GM18526 (cell line): ENCODE data around the gene FGFR1OP2.
A peak's percentile ranks its signal among the peaks of the same experiment; 100 is the strongest.

Source experiments
- POLR2A ChIP-seq: IDR thresholded peaks from 3 replicates; pipeline ENCODE4 v1.6.1; 2011; ENCODE audit not compliant: insufficient read length; ENCODE audit errors: extremely low read depth

FGFR1OP2 gene

GRCh38 chr12:26937863-26938700 lies at the start of gene FGFR1OP2, which contains the start of gene INTS13:
Gene FGFR1OP2 (plus strand): TSS chr12:26938470. CDS start chr12:26954159, 15,689 bp downstream.
Gene INTS13 (minus strand): TSS chr12:26937981. CDS start chr12:26936803, 1,178 bp downstream.
- TF ChIP-seq POLR2A = peak; percentile 96

DNA sequence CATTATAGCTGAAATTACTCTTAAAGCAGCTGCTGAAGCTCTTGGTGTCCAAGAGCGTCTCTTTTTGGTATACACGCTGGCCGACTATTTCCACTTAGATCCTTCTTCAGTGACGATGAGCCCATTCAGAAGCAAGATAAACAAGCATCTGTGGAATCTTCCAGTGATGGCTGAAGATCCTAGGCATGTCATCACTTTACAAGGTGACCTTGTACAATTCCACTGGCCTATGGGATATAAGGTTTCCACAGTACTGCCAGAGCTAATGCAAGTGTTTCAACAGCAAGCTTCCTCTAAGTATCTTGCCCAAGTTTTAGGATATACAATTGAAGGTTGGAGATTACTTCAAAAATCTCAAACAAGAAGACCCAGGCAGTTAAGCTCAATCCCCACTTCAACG lies 47.5 kb upstream of the FGFR1OP2 start:
- TF ChIP-seq POLR2A = no peak

- no peak for TF ChIP-seq POLR2A
Measured at GRCh38 chr12:26891704-26892103, 46.6 kb upstream of the FGFR1OP2 start.

DNA sequence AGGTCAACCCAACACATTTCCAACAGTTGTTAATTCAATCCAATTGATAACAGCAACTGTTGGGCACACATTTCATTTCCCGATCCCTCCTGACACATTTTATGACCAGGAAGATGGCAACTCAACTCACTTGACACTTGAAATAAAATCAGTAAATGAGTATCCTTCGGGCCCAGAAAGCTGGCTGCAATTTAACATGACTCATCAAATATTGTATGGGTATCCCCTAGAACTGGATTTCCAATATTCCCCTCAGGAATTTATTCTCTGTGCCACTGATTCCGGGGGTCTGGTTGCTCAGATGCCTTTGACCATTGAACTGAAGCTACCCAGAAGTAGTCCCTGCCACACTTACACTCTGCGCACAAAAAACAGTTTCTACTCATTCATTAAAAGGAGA lies 42.6 kb upstream of the FGFR1OP2 start:
- no peak for TF ChIP-seq POLR2A

GRCh38 chr12:26896913-26897312 lies 41.4 kb upstream of the FGFR1OP2 start:
- TF ChIP-seq POLR2A = no peak

DNA sequence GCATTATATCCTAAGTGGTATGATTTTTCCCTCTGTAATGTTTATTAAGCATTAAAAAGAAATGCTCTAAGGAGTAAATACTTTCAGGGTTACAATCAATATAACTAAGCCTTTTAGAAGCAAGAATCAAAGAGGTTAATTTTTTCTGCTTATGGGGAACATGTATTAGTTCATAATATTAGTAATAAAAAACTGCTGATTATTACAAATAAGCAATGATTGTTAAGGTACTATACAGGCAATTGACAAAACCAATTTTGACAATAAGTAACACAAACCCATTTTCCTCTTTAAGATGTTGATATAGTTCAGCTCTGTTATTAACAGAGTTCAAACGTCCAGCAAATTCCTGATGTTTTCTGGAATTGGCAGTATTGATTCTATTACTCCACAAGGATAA lies 32.2 kb upstream of the FGFR1OP2 start:
- no peak for TF ChIP-seq POLR2A

DNA sequence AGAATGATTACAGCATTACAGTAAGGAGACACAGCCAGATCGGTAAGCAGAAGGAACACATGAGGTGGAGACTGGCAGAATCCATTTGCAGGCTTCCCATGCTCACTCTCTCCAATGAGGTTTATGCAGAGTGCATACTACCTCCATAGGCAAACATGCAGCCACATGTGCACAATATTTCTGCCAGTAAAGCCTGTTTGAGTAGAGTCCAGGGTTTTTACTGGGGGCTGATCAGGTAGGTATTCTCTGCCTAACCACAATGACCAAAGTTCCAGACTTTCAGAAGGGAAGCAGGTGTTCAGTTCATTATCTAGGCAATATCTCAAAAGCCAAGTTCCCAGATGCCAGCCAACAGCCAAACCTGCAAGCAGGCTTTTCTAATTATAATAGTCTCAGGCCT lies 31.6 kb upstream of the FGFR1OP2 start:
- TF ChIP-seq POLR2A = no peak

DNA sequence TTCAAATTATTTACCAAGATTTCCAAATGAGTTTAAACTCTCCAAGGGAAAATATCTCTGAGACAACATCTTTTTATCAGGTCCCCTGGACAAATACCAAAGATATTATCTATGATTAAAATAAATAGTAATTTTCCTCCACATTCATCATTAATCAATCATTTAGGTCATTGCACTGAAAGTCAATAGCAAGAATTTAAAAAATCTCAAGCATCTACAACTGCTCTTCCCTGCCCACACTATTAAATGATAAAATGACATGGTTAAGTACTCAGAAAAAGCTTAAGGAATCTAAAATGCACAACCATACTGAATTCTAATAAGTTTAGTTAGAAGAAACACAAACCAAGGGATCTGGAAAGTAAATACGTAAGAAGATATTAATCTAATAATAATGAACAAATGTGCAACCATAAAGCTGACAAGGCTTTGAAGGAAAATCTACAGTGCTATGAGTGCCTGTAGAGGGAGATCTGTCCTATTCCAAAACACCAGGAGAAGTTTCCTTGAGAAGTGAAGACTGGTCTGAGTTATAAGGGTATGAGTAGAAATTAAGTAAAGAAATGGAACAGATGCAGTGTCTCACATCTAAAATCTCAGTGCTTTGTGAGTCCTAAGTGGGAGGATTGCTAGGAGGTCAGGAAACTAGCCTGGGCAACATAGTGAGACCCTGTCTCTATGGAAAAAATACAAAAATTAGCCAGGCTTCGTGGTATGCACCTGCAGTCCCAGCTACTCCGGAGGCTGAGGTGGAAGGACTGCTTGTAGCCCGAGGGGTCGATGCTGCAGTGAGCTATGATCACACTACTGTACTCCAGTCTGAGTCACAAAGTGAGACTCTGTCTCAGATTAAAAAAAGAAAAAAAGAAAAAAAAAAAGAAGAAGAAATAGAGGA lies 19.7 kb upstream of the FGFR1OP2 start:
- TF ChIP-seq POLR2A = no peak

DNA sequence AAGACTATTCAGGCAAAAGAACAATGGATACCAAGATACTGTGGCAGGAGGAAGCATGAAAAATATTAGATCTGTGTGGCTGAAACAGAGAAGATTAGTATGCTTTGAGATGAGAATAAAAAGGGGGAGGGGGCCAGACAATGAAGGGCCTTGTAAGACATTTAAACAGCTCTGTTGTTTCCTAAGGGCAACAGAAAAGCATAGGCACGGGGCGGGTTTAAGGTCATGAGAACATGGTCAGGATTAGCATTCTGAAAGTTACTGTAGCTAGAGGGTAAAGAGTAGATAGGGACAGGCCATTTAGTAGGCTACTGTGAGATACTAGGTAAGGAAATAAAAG lies 19.1 kb upstream of the FGFR1OP2 start:
- no peak for TF ChIP-seq POLR2A

- TF ChIP-seq POLR2A = no peak
Measured at GRCh38 chr12:26921886-26922285, 16.4 kb upstream of the FGFR1OP2 start.

DNA sequence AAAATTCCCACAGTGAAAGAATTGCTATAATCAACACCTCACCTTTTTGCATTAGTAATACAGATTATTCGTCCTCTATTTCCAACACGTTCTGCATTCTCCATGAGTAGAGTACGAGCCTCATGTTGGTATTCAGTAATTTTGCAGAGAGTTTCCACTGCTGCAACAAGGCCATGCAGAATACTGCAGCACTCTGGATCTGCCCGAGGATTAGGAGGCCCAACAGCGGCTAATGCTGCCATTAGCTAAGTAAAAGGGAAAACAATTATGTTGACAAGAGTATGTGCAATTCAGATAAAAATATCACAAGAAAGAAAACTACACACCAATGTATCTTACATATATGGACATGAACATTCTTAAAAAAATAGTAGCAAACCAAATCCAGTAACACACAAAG lies 9.6 kb upstream of the FGFR1OP2 start:
- no peak for TF ChIP-seq POLR2A

GRCh38 chr12:26929590-26929989 lies 8.7 kb upstream of the FGFR1OP2 start:
- no peak for TF ChIP-seq POLR2A

DNA sequence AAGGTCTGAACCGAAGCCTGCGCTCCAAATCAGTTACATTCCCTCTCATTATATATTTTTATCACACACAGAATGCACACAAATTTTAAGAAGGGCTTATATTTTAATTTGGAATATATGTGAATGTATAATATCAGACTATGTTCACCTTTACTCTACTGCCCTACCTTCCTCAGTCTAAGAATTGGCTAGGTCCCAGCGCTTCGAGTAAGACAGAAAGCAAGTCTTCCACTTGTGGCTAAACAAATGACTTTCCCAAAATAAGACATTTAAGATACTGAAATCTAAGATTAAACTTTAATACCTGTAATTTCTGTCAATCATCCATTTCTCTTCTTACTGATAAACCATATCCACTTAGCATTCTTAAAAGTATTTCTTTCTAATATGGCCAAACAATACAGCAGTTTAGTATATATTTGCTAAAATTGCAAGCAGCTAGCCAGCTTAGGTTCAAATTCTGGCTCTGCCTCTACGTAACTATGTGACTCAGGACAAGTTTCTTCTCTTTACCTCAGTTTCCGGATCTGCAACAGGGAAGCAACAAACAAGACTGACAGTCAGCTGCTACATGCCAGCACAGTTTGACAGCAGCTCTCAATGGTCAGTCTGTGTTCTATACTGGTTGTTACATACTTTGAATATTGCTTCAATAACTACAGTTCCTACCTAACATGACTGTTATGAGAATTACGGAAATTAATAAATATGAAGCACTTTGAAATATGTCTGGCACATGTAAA lies 2.5 kb upstream of the FGFR1OP2 start:
- TF ChIP-seq POLR2A = no peak

- no peak for TF ChIP-seq POLR2A
Measured at GRCh38 chr12:26936559-26937442, 1.5 kb upstream of the FGFR1OP2 start.
